ENCODE data around the gene RCOR1. TPM values are rescaled to one million over a fixed set of nuclear protein-coding genes. Genes with fewer than 3 reads are reported as not detected.

RCOR1 gene
- polyA plus RNA-seq, 3 donors: 32.1 to 39.4 (median 32.3) TPM

DNA sequence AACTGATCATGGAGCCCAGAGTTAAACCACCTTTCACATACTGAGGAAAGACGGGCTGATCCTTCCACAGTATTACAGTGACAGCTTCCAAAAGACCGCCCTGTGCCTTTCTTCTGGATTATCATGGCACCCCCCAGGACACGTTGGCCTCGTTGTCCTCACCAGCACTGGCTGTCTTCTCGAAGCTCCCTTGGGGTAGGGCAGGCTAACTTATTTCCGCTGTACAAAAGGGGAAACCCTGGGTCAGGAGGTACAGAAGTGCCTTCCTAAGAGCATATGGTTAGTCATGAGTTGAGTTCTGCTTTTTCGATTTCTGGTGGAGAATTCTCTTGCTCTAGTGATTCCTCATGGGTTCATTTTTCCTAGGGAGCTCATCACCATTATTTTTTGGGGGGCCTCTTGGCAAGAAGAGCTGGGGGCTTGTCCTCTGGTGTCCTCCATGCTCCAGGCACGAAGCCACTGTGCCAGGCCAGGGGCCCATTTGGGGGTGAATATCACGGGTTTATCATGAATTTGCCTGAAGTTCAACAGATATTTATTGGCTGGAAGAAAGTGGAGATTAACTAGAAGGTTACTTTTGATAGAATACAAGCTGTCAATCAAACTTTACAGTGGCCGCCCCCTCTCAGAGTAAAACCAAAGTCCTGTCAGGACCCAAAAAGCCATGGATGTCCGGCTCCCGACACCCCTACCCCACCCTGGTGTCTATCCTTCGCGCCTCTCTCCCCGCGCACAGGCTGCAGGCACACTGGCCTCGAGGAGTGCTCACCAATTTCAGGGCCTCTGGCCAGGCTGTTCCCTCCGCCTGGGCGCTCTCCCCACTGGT is 176.0 kb downstream of the RCOR1 start:
- DNase-seq (ENCODE audit: low read depth in 3 of 3, low spot score in 2 of 3): no peak

DNA sequence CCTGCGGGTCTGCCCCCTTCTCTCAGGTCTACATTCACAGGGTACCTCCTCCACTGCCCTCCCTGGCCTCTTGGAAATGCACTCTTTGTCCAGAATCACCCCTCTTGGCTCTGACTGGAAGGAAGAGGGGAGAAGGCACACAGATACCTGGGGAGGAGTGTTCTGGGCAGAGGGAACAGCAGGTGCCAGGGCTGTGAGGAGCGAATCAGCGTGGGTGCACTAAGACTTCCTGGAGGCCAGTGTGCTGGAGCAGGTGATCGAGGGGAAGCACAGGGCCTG is 176.5 kb downstream of the RCOR1 start:
- no peak for DNase-seq (ENCODE audit: low read depth in 3 of 3, low spot score in 2 of 3)

DNA sequence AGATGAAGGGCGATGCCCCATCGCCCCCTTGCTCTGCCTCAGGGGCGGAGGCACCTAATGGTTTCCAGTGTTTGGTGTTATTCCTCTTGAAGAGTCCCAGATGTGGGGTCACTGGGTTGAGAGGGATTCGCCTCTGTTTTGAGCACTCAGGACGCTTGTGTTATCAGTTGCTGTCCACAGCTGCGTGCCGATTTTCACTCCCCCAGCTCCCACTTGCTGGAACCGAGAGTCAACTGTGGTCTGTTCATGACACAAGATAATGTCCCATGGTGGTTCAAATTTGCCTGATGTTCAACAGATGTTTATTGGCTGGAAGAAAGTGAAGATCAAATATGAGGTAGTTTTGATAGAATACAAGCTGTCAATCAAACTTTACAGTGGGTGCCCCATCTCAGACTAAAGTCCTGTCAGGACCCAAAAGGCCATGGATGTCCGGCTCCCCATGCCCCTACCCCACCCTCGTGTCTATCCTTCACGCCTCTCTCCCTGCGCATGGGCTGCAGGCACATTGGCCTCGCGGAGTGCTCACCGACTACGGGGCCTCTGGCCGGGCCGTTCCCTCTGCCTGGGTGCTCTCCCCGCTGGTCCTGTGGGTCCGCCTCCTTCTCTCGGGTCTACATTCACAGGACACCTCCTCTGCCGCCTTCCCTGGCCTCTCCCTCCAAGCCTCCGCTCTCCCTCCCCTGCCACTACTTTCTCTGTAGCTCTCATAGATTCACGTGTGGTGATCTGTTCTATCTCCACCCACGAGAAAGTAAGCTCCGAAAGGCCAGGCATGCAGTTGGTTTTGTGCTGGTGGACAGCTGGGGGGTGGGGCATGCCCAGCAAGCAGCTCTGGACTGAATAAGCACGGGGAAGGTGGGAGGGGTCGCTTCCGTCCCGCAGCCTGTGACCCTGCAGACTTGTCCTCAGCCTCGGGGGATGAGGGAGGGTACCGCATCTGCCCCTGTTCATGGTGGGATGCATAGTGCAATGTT is 178.0 kb downstream of the RCOR1 start:
- no peak for DNase-seq (ENCODE audit: low read depth in 3 of 3, low spot score in 2 of 3)

DNA sequence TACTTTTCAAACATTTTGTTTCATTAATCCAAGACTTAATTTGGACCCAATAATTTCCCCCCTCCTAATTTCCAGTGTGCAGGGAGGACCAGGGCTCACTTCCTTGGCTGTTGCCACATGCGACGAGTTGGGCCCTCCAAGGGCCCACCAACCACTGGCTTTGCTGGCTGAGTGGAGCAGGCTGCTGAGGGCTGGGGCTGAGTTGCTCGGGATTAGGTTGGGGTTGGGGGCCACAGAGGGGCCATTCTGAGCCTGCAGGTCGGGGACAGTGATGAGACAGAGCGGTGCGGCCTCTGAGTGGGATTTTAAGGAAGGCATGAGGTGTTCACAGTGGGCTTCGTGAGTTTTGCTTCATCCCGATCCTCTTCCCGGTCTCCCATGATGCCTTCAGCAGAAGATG is 178.7 kb downstream of the RCOR1 start:
- no peak for DNase-seq (ENCODE audit: low read depth in 3 of 3, low spot score in 2 of 3)

DNA sequence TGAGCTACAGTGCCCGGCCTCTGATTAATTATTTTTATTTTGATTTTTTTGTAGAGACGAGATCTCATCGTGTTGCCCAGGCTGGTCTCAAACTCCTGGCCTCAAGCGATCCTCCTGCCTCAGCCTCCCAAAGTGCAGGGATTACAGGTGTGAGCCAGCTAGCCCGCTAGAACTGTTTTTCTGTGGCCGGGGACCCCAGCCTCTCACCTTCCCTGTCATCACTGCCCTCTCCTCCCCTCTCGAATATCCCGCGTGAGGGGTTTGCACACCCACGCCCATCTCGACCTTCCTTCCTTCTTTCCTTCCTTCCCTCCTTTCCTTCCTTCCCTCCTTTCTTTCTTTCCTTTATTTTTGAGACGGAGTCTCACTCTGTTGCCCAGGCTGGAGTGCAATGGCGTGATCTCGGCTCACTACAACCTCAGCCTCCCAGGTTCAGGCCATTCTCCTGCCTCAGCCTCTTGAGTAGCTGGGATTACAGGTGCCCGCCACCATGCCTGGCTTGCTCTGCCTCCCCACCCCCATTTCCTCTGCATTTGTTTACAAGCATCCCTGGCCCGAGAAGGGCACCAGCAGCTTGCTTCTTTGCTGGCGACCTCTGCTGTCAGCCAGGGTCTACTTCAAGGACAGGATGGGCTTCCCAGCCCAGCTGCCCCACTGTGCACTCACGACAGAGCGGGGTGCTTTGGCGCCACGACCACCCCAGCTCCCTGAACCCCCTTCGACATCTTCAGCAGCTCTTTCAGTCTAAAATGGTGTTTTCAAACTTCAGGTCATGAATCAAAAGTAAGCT is 180.5 kb downstream of the RCOR1 start:
- no peak for DNase-seq (ENCODE audit: low read depth in 3 of 3, low spot score in 2 of 3)

DNA sequence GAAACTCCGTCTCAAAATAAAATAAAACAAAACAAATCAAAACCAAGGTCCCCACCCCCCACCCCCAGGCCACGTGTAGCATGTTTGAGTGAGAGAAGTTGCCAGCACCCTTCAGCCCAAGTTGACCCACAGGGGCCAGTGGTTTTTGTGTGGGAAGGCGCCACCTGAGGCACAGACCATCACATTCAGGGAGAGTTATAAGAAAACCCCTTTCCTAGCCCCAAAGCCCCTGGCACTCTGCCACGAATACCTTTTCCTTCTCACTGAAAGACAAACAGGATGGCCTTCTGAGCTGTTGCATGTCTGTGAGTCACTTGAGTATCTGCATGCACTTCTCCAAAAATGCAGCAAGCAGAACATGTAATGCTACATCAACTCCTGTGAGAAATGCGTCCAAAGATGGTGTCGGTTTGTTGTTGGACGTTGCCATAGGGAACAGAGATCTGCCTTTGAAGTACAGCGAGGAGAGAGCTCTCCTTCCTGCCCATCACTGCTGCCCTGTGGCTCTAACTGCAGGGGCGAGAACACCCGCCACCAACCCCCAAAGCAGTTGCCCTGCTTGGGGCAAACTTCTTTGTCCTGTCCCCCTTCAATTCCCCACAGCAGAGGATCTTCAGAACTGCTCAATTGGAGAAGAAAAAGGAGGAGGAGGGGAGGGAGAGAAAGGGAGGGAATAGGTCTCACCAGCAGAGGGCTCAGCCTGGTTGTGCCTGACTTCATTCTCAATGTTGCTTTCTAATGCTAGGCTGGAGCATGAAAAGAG is 182.1 kb downstream of the RCOR1 start:
- peak in 2 of 3 donors; percentile 66 to 75 for DNase-seq (ENCODE audit: low read depth in 3 of 3, low spot score in 2 of 3)

DNA sequence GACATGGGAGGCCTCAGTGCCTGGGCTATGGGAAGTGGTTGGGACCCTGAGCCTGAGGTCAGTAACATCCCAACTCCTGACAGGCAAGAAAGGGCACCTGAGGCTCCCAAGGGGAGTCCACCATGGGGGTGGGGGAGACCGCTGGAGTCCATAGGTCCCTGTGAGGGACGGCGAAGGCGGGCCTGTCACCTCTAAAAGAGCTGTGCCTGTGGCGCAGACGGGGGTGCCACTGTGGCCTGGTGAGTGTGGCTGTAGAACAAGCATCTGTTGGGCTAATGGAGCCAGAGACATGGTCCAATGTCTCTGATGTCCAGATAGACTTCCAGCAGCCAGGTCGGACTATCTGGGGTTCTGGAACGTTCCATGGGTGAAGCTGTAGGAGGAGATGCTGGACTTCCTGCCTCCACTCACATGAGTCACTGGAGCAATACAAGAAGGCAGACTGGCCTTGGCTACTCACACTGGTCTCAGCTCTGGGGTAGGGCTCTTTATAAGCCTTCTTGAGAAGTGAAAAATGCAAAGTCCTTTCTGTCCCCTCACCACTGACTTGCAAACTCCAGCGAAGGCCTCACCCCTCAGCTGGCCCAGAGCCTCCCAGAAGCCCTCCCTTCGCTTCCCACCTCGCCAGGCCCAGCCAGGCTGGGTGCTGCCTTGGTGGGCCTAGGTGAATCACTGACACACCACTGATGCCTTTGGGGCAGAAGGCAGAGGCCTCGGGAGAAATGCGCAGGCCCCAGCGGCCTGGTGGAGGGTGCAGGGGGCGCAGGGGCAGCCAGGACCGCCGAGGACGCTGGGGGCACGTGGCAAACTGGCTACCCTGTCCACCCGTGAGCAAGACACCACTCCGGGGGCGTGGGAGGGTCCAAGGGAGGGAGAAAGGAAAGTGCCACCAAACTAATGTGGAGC is 183.7 kb downstream of the RCOR1 start:
- no peak for DNase-seq (ENCODE audit: low read depth in 3 of 3, low spot score in 2 of 3)

DNA sequence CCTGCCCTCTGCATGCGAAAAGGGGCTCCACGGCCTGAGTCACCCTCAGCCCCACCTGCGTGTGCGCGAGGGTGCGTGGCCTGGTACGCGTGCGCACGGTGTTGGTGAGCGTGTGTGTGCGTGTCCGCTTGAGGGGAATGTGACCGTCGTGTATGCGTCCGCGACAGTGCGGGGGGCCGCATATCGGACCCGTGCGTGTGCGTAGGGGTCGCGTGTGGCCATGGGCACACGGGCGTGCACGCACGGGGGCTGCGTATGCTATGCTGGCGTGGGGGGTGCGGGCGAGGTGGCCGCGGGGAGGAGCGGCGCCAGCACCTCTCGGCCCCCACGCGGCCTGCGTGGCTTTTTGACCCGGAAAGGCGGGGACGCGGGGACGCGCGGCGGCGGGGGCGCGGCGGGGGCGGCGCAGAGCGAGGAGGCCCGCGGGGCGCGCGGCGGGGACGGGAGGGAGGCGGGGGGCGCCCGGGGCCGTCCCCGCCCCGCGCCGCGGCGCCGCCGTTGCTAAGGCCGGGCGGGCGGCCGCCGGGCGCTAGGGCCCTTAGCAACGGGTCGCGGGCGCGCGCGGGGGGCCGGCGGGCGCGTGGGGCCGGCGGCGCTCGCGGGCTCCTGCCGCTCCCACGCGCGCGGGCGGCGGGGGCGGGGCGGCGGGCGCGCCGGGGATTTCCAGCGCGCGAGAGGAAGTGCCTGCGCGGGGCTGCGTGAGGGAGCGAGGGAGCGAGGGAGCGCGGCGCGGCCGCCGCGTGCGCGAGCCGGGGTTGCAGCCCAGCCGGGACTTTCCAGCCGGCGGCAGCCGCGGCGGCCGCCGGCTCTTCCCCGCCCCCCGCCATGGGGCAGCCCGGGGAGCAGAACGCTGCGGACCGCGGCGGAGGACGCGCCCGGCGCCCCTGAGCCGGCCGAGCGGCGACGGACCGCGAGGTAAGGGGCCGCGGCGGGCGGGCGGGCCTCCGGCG is 184.6 kb downstream of the RCOR1 start, which contains the start of gene TRAF3:
Gene TRAF3, plus strand, starts transcription at position 689 of the 950 bp plus-strand sequence. CDS start 92,753 bp downstream, outside the sequence.
- no peak for DNase-seq (ENCODE audit: low read depth in 3 of 3, low spot score in 2 of 3)

DNA sequence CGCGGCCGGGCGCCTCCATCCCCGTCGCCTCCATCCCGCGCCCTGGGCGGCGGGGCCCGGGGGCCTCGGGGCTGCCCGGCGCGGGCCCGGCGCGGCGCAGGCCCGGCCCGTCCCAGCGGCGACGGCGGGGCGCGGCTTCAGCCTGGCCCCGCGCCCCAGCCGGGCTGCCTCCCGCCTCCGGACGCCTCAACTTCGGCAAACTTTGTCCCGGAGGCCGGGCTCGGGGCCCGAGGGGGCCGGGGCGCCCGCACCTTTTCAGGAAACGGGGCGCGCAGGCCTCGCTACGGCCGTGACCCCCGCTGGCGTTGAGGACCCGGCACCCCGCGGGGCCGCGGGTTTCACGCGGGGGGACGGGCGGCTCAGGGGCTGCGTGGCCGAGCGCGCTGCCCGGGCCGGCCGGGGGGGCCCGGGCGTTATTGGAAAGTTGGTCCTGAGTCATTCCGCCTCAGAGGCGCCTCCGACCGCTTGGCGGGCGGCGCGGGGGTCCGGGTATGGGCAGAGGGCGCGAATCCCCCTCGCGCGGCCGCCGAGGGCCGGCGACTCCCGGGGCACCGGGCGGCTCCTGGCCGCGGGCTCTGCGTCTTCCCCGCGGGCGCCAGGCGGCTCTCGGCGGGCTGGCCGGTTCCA is 185.4 kb downstream of the RCOR1 start:
- DNase-seq (ENCODE audit: low read depth in 3 of 3, low spot score in 2 of 3): no peak

DNA sequence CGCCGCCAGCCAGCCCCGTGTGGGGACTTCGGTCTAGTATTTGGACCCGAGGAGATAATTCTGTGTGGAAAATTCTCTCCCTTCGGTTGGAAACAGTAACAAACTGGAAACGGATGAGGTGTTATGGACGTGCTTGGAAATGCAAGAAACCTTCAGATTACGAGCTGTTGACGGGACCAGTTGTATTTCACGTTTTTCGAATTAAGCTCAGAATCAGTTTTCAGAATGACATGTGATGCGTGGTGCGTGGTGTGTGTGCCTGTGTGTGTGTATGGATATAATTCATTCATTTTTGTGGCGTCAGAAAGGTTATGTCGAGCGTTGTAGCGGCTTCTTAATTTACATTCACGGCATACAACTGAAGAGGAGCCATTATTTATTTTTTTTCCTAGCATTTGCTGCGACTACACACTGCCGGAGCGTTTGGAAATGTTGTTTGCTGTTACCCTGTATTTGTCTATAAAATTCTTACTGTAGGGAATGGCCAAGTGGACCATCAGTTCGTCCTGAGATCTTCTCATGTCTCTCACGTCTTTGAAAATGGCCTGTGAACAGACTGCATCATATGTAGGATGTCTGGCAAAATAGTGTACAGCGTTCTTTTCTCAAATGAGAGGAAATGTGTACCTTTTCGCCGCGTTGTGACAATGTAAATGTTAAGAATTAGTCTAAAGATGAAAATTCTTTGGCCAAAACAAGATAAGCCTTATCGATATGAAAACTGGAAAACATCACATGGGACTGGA is 186.1 kb downstream of the RCOR1 start:
- DNase-seq (ENCODE audit: low read depth in 3 of 3, low spot score in 2 of 3): no peak

DNA sequence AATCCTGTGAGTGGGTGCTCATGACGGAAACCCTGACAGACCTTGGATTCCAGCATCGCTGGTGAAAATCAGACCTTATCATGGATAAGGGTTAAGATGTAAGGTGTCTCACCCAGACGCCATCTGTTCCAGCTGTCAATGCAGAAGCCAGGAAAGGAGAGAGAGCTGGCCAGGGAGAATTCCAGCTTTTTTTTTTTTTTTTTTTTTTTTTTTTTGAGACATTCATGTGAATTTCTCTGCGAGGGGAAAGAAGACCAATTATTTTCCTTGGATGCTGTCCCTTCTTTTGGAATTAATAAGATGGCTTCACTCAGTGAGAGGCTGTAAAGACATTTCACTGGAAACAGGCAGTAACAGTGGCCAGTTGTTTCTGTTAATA is 186.6 kb downstream of the RCOR1 start:
- DNase-seq (ENCODE audit: low read depth in 3 of 3, low spot score in 2 of 3): no peak

DNA sequence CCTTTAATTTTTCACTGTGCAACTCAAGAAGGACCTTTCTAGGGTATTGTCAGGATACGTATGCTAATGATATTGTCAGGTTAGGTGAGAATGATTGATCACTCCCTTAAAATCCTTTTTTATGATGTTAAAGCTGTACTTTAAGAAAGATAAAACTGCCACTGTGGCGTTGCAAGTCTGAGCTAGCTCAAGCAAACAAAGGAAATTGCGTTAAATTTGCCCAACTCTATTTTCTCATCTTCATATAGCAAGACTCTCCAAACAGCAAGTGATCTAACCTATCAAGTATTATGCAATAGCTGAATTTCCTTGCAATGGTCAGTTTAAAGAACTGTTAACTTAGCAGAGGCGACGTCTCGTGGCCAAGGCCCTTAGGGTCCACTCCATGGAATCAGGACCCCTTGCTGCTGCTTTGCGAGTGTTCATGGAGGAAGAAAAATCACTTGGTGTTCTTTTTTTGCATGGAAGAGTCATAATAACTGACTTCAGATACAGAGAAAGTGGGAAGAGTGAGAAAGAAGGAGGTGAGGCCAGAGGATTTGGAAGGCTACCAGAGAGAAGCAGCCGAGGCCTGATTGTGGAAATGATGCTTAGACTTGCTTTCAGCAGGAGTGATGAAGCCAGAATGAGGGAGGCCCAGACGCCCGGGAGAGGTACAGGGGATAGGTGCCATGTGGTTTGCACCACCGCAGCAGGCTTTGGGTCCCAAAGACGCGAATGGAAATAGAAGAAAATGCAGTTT is 187.3 kb downstream of the RCOR1 start:
- DNase-seq (ENCODE audit: low read depth in 3 of 3, low spot score in 2 of 3): no peak
